ENCODE data around the gene FHL2. TPM values are rescaled to one million over a fixed set of nuclear protein-coding genes. Genes with fewer than 3 reads are reported as not detected.

FHL2 gene
- total and polyA plus RNA-seq, 2 of the 13 experiments (the other 11 are each of a cell fraction or from before 2014, with no cell fraction given) = 1.9 to 74.8 TPM

DNA sequence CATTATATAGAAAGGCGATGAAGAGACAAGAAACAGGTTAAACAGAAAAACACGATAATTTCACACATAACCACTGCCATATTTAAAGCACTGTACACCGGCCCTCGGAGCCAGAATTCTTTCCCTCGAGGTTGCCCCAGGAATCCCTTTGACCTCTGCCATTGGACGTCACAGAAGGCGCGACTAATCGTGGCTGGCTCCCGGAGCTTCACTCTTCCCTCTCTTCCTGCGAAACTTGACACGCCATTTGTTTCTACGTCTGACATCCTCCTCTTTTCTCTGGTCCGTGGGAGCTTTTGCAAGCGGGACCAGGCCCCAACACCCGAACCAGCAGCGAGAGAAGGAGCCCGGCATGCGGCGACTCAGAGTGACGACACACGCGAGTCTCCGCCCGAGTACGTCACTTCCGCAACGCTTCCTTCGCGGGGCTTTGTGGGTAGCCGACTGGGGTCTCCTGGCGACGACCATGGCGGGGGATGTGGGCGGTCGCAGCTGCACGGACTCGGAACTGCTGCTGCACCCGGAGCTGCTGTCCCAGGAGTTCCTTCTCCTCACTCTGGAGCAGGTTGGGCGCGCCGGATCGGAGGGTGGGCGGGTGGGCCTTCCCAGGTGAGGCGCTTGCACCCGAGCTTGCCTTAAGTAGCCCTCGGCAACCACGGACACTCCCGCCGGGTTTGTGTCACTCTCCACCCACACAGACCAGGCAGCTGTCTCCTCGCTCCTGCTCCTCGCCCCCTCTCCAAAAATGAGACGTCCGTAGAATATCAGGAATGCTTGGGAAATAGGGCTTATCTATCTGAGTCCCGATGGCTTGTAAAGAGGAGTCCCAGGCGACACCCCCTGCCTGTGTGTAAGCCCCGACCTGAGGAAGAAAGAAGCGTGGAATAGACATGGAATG is 61.5 kb downstream of the FHL2 start, which contains the start of gene C2orf49 (continued):
- no peak for TF ChIP-seq PRDM15 (CRISPR knock-in tag; IDR thresholded peaks at IDR 0.05)
- no peak; the same call in 1 of the 2 replicates for TF ChIP-seq HOXA9 (CRISPR knock-in tag; IDR thresholded peaks at IDR 0.05; ENCODE audit: borderline replicate concordance)
- no peak for TF ChIP-seq ZNF629 (CRISPR knock-in tag; conservative IDR thresholded peaks at IDR 0.05)
- no peak for TF ChIP-seq KDM6A (CRISPR knock-in tag; IDR thresholded peaks at IDR 0.05; ENCODE audit: low read depth)
- TF ChIP-seq TGIF2 (CRISPR knock-in tag; IDR thresholded peaks at IDR 0.05) = peak; percentile 45; the same call in 1 of the 2 replicates
- TF ChIP-seq DNMT1 (CRISPR knock-in tag; IDR thresholded peaks at IDR 0.05) = no peak
- TF ChIP-seq HOXA7 (CRISPR knock-in tag; IDR thresholded peaks at IDR 0.05) = no peak
- TF ChIP-seq ZBTB39 (CRISPR knock-in tag; IDR thresholded peaks at IDR 0.05) = no peak
- no peak for TF ChIP-seq ZFP62 (CRISPR knock-in tag; IDR thresholded peaks at IDR 0.05)
- TF ChIP-seq, protein P1, sequence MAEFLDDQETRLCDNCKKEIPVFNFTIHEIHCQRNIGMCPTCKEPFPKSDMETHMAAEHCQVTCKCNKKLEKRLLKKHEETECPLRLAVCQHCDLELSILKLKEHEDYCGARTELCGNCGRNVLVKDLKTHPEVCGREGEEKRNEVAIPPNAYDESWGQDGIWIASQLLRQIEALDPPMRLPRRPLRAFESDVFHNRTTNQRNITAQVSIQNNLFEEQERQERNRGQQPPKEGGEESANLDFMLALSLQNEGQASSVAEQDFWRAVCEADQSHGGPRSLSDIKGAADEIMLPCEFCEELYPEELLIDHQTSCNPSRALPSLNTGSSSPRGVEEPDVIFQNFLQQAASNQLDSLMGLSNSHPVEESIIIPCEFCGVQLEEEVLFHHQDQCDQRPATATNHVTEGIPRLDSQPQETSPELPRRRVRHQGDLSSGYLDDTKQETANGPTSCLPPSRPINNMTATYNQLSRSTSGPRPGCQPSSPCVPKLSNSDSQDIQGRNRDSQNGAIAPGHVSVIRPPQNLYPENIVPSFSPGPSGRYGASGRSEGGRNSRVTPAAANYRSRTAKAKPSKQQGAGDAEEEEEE (CRISPR knock-in tag; IDR thresholded peaks at IDR 0.05; ENCODE audit: borderline replicate concordance) = no peak
- 0 out of 2 replicates have a peak, but pooled peaks have one; percentile 23 for TF ChIP-seq CAMTA2 (CRISPR knock-in tag; IDR thresholded peaks at IDR 0.05; ENCODE audit: borderline replicate concordance)
- peak; percentile 64 for TF ChIP-seq TAF1 (CRISPR knock-in tag; IDR thresholded peaks at IDR 0.05)
- no peak for TF ChIP-seq ZNF816 (CRISPR knock-in tag; IDR thresholded peaks at IDR 0.05; ENCODE audit: borderline replicate concordance)
- TF ChIP-seq, protein P2, sequence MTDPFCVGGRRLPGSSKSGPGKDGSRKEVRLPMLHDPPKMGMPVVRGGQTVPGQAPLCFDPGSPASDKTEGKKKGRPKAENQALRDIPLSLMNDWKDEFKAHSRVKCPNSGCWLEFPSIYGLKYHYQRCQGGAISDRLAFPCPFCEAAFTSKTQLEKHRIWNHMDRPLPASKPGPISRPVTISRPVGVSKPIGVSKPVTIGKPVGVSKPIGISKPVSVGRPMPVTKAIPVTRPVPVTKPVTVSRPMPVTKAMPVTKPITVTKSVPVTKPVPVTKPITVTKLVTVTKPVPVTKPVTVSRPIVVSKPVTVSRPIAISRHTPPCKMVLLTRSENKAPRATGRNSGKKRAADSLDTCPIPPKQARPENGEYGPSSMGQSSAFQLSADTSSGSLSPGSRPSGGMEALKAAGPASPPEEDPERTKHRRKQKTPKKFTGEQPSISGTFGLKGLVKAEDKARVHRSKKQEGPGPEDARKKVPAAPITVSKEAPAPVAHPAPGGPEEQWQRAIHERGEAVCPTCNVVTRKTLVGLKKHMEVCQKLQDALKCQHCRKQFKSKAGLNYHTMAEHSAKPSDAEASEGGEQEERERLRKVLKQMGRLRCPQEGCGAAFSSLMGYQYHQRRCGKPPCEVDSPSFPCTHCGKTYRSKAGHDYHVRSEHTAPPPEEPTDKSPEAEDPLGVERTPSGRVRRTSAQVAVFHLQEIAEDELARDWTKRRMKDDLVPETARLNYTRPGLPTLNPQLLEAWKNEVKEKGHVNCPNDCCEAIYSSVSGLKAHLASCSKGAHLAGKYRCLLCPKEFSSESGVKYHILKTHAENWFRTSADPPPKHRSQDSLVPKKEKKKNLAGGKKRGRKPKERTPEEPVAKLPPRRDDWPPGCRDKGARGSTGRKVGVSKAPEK (CRISPR knock-in tag; IDR thresholded peaks at IDR 0.05; ENCODE audit: borderline replicate concordance) = no peak
- peak; percentile 64; the same call in 1 of the 2 replicates for TF ChIP-seq JUND (CRISPR knock-in tag; IDR thresholded peaks at IDR 0.05)
- TF ChIP-seq ZNF737 (CRISPR knock-in tag; IDR thresholded peaks at IDR 0.05; ENCODE audit: borderline replicate concordance) = no peak
- no peak for TF ChIP-seq STAG1 (CRISPR knock-in tag; IDR thresholded peaks at IDR 0.05)

Data from HepG2 (cell line).